Spleen (tissue), 11 donors: ENCODE measurements around the gene HS3ST3B1. TPM values are rescaled to one million over a fixed set of nuclear protein-coding genes. Genes with fewer than 3 reads are reported as not detected.

Source experiments
- DNase-seq: peaks from one replicate; pipeline ENCODE4 v3.0.0-alpha.2; 2020
- H3K27ac ChIP-seq, 8 donors: fragments of 200-600 bp; sonication (generic) in 7 of 8; 1 replicate in 4 of 8; 2 replicates in 4 of 8; pipeline versions ENCODE4 v1.5.0 to v1.8.0; 2016 to 2021; ENCODE audit warnings: inconsistent platforms in 4 of 8, mild to moderate bottlenecking in 4 of 8, moderate library complexity in 1 of 8
- H3K27me3 ChIP-seq, 7 donors: fragments of 200-600 bp; sonication (generic) in 6 of 7; replicated peaks in 1 of 7; 1 replicate in 4 of 7; 2 replicates in 3 of 7; pipeline versions ENCODE4 v1.5.0 to v1.8.0; 2016 to 2021; ENCODE audit warnings: inconsistent platforms in 3 of 7, mild to moderate bottlenecking in 1 of 7
- H3K36me3 ChIP-seq, 6 donors: fragments of 200-600 bp; sonication (generic) in 5 of 6; 1 replicate in 4 of 6; 2 replicates in 2 of 6; pipeline versions ENCODE4 v1.5.0 to v1.8.0; 2016 to 2021; ENCODE audit warnings: inconsistent platforms in 2 of 6
- H3K4me1 ChIP-seq, 6 donors: fragments of 200-600 bp; sonication (generic) in 5 of 6; 1 replicate in 3 of 6; 2 replicates in 3 of 6; pipeline versions ENCODE4 v1.5.0 to v1.8.0; 2016 to 2021; ENCODE audit warnings: inconsistent platforms in 3 of 6
- H3K4me3 ChIP-seq, 8 donors: fragments of 200-600 bp; sonication (generic) in 7 of 8; 1 replicate in 4 of 8; 2 replicates in 4 of 8; pipeline versions ENCODE4 v1.5.0 to v1.8.0; 2016 to 2021; ENCODE audit warnings: inconsistent platforms in 4 of 8, mild to moderate bottlenecking in 4 of 8, moderate library complexity in 2 of 8
- H3K9me3 ChIP-seq, 8 donors: fragments of 200-600 bp; sonication (generic) in 7 of 8; 1 replicate in 4 of 8; 2 replicates in 4 of 8; pipeline versions ENCODE4 v1.5.0 to v1.8.0; 2016 to 2021; ENCODE audit warnings: inconsistent platforms in 4 of 8
- POLR2A ChIP-seq, 3 donors: fragments of 450-650 bp; IDR thresholded peaks; one replicate each; pipeline ENCODE4 v1.5.1; 2017; ENCODE audit warnings: antibody characterized with exemption in 3 of 3, mild to moderate bottlenecking in 1 of 3
- POLR2AphosphoS5 ChIP-seq, 3 donors: sonication (generic); formaldehyde crosslinking; IDR thresholded peaks; one replicate each; pipeline ENCODE4 v1.5.1; 2017; ENCODE audit warnings: antibody characterized with exemption in 3 of 3
- WGBS, 5 donors: extraction: QIAGEN DNeasy Blood & Tissue Kit in 3 of 5; methylation state at CpG; one replicate each; pipeline versions ENCODE4 v1.1.5 to v1.1.7; 2013 to 2018; 5-methylcytosine and 5-hydroxymethylcytosine counted together
- intact Hi-C: fragments of 100-400 bp; cut with DNase I; formaldehyde crosslinking; loops from one replicate; pipeline ENCODE4 v1.15.0; 2023; ENCODE audit warnings: low total_unique reads
- polyA plus RNA-seq, 3 donors: library from polyadenylated mRNA; stranded (reverse); fragments of 200-250 nt; gene quantifications; one replicate each; pipeline ENCODE4 v1.2.1, GENCODE V29; 2013
- total RNA-seq, 7 donors: library from RNA; depleted of rRNA in 3 of 7; stranded (reverse); fragments of >200 nt in 3 of 7; fragmentation: NEBNext Ultra II Directional in 4 of 7; extraction: Animal tissue kit (Norgen Biotek cat#: 25700) in 4 of 7; gene quantifications; one replicate each; pipeline versions ENCODE4 v1.1.0 to v1.2.1, GENCODE V29; 2016 to 2021
- TF ChIP-seq, protein P1 (sequence below), 11 experiments: fragments of 200-600 bp in 7 of 11; fragments of 450-650 bp in 4 of 11; sonication (generic) in 4 of 11; IDR thresholded peaks in 8 of 11; conservative IDR thresholded peaks in 3 of 11; 1 replicate in 7 of 11; 2 replicates in 4 of 11; pipeline versions ENCODE4 v1.4.0 to v1.8.0; 2016 to 2021; ENCODE audit warnings: antibody characterized with exemption in 11 of 11, inconsistent platforms in 4 of 11, mild to moderate bottlenecking in 1 of 11
- donor health status: healthy with polysubstance abuse.
- donor health status: DM: no; HTN: no; CAD: no; lungs with moderate emphysema.
- donor health status: DM: no; HTN: no; CAD: no.
- donor health status: Bipolar disorder and iron deficiency.
- donor health status: healthy.
- donor health status: DM: no; HTN: no; CAD: no.
- donor health status: DM: yes; HTN: yes; CAD: no.

HS3ST3B1 gene
- total and polyA plus RNA-seq, 10 donors = 1.3 to 17.9 (median 11.4) TPM

- Histone ChIP-seq H3K36me3 (no peaks in the 10 kb centered on the region), H3K27me3 (no peaks in the 10 kb centered on the region), H3K4me3 (no peak overlapping the region), H3K9me3 (peaks cover 0 to 42% (median 17%) of the 10 kb centered on the region in 8 donors), H3K27ac (no peak overlapping the region), H3K4me1 (no peaks in the 10 kb centered on the region)
- no peak for DNase-seq
- intact Hi-C loops = no loop called here
- TF ChIP-seq POLR2A (IDR thresholded peaks at IDR 0.05) (no peak), POLR2AphosphoS5 (IDR thresholded peaks at IDR 0.05) (no peak)
- TF ChIP-seq, protein P1, sequence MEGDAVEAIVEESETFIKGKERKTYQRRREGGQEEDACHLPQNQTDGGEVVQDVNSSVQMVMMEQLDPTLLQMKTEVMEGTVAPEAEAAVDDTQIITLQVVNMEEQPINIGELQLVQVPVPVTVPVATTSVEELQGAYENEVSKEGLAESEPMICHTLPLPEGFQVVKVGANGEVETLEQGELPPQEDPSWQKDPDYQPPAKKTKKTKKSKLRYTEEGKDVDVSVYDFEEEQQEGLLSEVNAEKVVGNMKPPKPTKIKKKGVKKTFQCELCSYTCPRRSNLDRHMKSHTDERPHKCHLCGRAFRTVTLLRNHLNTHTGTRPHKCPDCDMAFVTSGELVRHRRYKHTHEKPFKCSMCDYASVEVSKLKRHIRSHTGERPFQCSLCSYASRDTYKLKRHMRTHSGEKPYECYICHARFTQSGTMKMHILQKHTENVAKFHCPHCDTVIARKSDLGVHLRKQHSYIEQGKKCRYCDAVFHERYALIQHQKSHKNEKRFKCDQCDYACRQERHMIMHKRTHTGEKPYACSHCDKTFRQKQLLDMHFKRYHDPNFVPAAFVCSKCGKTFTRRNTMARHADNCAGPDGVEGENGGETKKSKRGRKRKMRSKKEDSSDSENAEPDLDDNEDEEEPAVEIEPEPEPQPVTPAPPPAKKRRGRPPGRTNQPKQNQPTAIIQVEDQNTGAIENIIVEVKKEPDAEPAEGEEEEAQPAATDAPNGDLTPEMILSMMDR (IDR thresholded peaks at IDR 0.05 in 8 of 11, conservative IDR thresholded peaks at IDR 0.05 in 3 of 11) = no peak
- WGBS, 5 donors = 87 to 93% (median 92%) methylated on average over 7 of the region's 7 CpGs
Observed at GRCh38 chr17:14387036-14387435, 86.2 kb downstream of the HS3ST3B1 start.

GRCh38 chr17:14389681-14390080 is 88.8 kb downstream of the HS3ST3B1 start:
- peaks cover 0 to 37% (median 23%) of the 10 kb centered on the region in 8 donors for H3K9me3 ChIP-seq
- no peaks in the 10 kb centered on the region for H3K4me1 ChIP-seq

DNA sequence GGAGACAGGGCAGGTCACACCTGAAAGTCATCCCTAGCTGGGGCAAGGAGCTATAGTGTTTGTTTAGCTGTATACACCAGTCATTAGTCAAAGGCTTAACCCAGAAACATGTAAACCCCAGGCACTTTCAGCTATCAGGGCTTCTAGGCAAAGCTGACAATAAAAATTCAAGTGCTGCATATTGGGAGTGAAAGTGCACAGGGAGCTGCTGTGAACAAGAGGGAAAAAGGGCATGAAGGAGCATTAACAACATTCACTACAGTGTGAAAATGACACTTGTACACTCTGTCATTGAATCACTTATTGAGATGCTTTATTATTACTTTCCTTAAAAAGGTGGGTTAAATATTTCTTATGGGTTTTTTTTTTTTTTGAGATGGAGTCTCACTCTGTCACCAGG is 92.8 kb downstream of the HS3ST3B1 start:
- H3K9me3 ChIP-seq = peaks cover 0 to 37% (median 23%) of the 10 kb centered on the region in 8 donors
- no peak for TF ChIP-seq POLR2A (IDR thresholded peaks at IDR 0.05)
- TF ChIP-seq, protein P1 (IDR thresholded peaks at IDR 0.05 in 8 of 11, conservative IDR thresholded peaks at IDR 0.05 in 3 of 11) = no peak
- no peak for TF ChIP-seq POLR2AphosphoS5 (IDR thresholded peaks at IDR 0.05)
- intact Hi-C loops = no loop called here

More at GRCh38 chr17:14389681-14390080, 88.8 kb downstream of the HS3ST3B1 start:
- DNase-seq = no peak
- WGBS, 5 donors = 84 to 89% (median 85%) methylated on average over 6 of the region's 6 CpGs
- Histone ChIP-seq H3K36me3 (no peaks in the 10 kb centered on the region), H3K27ac (no peak overlapping the region), H3K4me3 (no peak overlapping the region), H3K27me3 (no peaks in the 10 kb centered on the region)
- TF ChIP-seq POLR2AphosphoS5 (IDR thresholded peaks at IDR 0.05) = no peak
- no peak for TF ChIP-seq POLR2A (IDR thresholded peaks at IDR 0.05)
- TF ChIP-seq, protein P1 (IDR thresholded peaks at IDR 0.05 in 8 of 11, conservative IDR thresholded peaks at IDR 0.05 in 3 of 11) = no peak
- intact Hi-C loops = no loop called here

DNA sequence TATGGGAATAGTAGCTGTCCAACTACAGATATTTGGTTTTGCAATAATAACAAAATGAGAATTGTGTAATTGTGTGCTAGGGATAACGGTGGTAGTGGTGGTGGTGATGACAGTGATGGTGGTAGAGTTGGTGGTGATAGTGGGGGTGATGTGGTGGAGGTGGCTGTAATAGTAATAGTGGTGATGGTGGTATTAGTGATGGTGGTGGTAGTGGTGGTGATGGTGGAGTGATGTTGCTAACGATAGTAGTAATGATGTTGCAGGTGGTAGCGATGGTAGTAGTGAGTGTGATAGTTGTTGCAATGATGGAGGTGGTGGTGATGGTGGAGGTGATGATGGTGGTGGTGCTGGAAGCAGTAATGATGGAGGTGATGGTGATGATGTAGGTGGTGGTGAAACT is 94.4 kb downstream of the HS3ST3B1 start:
- WGBS, 5 donors = 76 to 92% (median 88%) methylated on average over 3 of the region's 3 CpGs
- Histone ChIP-seq H3K27ac (no peak overlapping the region), H3K4me3 (no peak overlapping the region), H3K27me3 (no peaks in the 10 kb centered on the region), H3K36me3 (no peaks in the 10 kb centered on the region), H3K4me1 (no peaks in the 10 kb centered on the region), H3K9me3 (peaks cover 0 to 30% (median 24%) of the 10 kb centered on the region in 8 donors)
- DNase-seq = no peak
- no peak for TF ChIP-seq POLR2A (IDR thresholded peaks at IDR 0.05)
- TF ChIP-seq, protein P1 (IDR thresholded peaks at IDR 0.05 in 8 of 11, conservative IDR thresholded peaks at IDR 0.05 in 3 of 11) = no peak
- no peak for TF ChIP-seq POLR2AphosphoS5 (IDR thresholded peaks at IDR 0.05)
- intact Hi-C loops = no loop called here

More for the DNA sequence above, 92.8 kb downstream of the HS3ST3B1 start:
- no peaks in the 10 kb centered on the region for H3K36me3 ChIP-seq
- no peaks in the 10 kb centered on the region for H3K27me3 ChIP-seq
- no peak overlapping the region for H3K27ac ChIP-seq
- H3K4me3 ChIP-seq = no peak overlapping the region
- no peaks in the 10 kb centered on the region for H3K4me1 ChIP-seq
- no peak for DNase-seq
